ENCODE measurements around the gene SLIT3.

The SLIT3 gene

DNA sequence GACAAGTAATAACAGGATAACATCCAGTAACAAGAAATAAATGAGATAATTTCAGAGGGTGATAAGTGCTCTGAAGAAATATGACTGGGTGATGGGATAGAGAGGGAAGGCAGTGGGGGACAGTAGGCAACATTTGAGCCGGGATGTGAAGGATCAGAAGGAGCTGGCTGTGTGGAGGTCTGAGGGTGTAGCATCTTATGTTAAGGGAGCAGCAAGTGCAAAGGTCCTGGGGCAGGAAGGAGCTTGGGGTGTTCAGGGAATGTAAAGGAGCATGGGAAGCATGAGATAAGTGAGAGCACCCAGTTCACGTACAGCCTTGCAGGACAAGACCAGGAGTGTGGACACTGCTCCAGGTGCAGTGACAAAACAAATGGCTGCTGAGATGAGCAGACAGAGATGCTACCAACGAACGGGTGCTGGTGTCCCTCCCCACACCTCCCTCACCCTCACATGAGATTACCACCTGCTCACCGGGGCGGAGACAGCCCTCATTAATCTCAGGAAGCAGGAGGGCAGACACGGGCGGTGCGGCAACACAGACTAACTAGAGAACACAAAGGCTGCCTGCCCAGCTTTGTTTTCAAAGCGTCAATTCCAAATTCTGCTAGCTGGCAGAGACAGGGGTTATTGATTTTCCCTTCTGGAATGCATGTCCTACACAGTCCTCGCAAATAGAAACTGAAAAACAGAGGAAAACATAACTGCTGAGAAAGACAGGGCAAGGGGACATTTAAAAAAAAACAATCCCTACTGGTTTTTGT is 423.6 kb downstream of the SLIT3 start:
- DNase-seq: peak; percentile 77

DNA sequence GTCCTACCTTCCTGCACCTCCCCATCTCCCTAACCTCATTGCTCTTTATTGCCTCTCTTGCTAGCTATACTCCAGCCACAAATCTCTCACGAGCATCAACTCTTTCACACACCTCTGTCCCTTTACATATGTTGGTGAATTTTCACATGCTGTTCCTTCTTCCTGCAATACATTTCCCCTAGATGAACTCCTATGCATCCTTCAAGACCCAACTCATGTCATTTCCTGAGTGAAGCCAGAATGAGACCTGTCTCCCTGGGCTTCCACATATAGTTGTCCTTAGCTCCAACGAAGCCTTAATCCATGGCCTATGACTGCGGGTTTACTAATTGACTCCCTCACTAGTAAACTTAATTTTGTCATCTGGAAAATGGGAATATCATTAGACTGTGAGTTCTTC is 424.5 kb downstream of the SLIT3 start:
- no peak for DNase-seq

- DNase-seq: no peak
Measured at GRCh38 chr5:168875832-168876231, 425.1 kb downstream of the SLIT3 start.

GRCh38 chr5:168874713-168875380 is 426.1 kb downstream of the SLIT3 start:
- peak; percentile 24 for DNase-seq

GRCh38 chr5:168872246-168872645 is 428.7 kb downstream of the SLIT3 start:
- DNase-seq: no peak

GRCh38 chr5:168870910-168871309 is 430.0 kb downstream of the SLIT3 start:
- DNase-seq: no peak

DNA sequence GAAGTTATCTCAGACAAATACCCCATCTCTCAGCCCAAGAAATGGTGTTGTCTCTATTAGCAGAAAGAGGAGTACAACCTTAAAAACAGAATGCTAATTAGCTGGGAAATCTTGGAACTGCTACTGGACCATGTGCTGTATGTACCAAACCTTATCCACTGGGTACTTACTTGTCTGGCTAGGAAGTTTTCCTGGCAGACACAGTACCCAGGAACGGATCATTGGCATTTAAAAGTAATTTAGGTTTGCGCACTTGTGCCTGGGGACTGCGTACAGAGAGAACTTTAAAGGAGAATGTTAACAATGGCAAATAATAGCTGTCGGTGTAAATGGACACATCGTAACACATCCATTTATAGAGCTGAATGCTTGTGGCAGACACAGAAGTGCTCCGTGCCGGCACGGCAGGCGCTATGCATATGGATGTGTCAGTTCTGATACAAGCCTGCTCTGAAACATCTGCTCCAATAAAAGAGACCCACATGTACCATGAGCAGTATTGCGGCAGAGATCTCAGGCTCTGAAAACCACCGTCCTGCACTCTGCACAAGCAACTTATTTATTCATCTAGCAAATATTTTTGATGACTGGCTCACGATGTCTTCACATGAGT is 431.2 kb downstream of the SLIT3 start:
- no peak for DNase-seq

- DNase-seq: no peak
Measured at GRCh38 chr5:168867241-168867640, 433.7 kb downstream of the SLIT3 start.

DNA sequence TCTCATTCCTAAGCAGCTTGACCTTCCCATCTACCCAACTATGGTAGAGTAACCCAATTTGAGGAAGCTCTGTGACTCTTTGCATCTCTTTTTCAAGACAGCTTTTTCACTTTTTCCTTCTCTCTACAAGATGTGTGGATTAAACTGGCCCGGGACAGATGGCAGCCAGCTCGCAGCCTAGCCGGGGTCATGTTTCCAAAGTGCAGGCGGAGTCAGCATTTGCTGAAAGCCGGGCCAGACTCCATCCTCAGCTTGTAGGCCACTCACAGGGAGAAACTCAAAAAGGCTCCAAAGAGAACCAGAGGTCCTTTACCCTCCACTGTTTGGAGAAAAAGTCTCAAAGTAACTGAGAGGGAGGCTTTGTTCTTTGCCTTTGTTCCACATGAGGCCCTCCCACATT is 435.0 kb downstream of the SLIT3 start:
- DNase-seq: peak; percentile 54

- DNase-seq: no peak
Measured at GRCh38 chr5:168863021-168863420, 437.9 kb downstream of the SLIT3 start.

GRCh38 chr5:168860503-168860902 is 440.4 kb downstream of the SLIT3 start:
- DNase-seq: no peak

GRCh38 chr5:168860081-168860480 is 440.9 kb downstream of the SLIT3 start:
- DNase-seq: no peak

DNA sequence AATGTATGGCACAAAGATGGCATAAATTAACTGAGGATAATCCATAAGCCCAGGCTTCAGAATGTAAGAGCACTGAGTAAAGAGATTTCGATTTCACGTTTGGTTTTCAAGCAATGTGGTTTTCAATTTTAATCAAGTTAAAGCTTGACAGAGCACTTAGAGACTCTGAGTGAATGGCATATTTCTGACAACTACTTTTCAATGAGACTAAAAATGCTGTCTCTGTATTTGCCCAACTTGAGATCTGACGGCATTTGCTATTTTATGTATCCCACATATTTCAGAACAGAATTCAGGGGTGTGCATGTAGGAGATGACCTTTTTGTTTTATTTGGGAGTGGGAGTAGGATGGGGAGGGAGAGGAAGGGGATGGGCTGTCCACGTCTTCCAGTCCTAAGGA is 441.5 kb downstream of the SLIT3 start:
- no peak for DNase-seq

- DNase-seq: no peak
Measured at GRCh38 chr5:168858994-168859393, 441.9 kb downstream of the SLIT3 start.

- DNase-seq: no peak
Measured at GRCh38 chr5:168858371-168858770, 442.6 kb downstream of the SLIT3 start.

- DNase-seq: no peak
Measured at GRCh38 chr5:168853972-168854371, 447.0 kb downstream of the SLIT3 start.

DNA sequence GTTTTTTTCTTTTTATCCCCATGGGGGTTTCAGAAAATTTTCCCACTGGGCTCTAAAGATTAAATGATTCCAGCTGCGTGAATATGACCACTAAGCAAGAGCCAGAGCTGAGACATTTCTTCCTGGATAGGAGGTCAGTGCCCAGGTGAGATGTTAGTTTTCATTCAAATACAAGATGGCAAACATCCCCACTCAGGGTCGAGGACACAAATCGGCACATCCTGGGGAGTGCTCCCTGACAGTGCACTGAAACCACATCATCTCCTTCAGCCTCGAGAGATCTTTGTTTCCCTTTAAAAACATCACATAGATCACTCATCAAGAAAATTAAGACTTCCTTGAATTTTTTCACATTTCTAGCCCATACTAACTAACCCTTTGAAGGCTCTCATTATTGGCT is 448.6 kb downstream of the SLIT3 start:
- no peak for DNase-seq

DNA sequence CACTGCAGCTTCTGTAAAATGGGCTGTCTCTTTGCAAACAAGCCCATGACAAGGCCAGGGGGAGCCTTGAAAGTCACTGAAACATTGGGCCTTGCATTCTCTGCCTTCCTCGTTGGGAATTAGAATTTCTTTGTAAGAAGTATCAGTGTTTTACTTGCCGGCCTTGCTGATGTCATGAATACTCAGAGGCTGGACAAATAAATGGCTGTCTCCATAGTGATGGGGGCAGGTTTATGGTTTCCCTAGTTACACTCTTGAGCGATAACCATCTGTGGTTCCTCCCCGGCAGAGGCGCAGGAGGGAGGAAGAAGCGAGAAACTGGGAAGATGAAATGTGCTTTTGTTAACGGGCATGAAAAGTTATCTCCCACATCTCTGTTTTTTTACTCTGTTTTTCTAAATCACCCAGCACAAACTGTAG is 449.0 kb downstream of the SLIT3 start:
- peak; percentile 67 for DNase-seq

GRCh38 chr5:168850683-168851082 is 450.3 kb downstream of the SLIT3 start:
- no peak for DNase-seq

DNA sequence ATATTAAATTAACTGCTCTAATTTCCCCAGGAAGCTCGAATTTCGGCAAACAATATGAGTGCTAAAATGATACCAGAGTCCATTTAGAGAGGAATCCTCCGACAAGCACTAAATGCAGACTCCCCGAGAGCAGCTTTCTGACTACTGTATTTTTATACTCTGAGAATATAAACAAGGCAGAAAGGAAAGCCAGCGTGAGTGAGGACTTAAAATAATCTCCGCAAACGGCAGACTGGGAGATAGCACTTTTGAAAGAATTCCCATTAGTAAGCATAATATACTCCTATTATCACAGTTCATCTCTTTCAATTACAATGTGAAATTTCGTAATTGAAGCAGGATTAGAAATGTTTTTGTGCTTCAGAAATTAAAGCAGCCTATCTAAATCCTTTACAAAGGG is 452.4 kb downstream of the SLIT3 start:
- no peak for DNase-seq

DNA sequence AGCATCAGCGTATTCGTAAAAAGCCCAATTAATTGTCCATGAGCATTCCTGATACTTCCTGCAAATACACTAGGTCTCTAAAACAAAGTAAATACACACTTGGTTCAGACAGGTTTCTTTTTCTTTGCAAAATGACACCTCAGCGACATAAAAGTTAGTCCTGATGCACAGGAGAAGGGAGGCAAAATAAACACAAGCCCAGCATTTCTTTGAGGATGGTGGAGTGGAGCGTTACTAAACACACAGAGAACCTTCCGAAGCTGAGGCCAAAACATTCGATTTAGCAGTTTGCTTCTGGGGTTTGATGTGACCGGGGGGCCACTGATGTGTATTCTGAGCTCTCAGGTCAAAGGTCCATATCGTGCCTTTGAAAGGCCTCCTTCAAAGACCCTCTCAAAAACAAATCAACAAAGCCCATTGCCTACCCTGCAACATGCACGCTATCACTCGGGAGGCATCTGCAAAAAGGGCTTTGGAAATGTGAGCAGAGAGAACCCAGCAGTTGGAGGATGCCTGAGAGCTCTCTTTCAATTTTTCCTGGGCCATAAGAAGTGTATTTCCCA is 453.3 kb downstream of the SLIT3 start:
- no peak for DNase-seq

- DNase-seq: no peak
Measured at GRCh38 chr5:168844922-168845296, 456.0 kb downstream of the SLIT3 start.

DNA sequence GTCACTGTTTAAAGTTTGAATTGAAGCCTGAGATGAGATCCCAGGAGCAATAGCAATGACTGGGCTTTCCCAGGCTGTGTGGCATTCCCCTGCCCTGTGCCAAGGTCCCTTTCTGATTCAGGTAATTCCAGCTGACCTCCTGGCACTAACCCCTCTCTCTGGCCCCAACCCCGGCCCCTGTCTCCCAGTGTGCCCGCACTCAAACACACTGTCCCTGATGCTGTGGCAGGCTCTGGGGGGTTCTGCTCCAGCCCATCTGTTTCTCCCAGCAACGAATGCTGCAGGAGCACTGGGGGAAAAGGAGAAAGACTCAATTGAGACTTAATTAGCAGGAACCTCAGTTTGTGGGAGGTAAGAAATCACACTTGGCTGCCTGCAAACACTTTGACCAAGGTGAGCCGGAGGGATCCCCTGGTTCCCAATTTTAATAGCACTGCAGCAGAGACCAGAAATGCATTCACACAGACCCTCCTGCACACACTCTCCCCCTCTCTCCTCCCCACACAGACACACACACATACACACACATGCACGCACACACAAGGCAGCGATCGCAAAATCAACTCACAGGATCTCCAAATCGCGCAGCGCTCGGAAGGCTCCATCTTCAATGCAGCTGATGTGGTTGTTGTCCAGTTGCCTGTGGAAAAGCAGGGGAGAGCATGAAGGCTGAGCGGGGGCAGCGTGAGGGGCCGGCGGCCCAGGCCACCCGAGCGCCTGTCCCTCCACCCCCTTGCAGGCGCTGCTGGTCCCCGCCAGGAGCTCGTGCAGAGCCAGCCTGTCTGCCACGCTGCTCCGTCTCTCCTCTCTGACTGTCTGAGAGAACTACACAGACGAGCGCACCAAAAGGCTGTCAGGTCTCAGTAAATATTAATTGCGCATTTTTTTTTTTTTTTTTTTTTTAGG is 456.7 kb downstream of the SLIT3 start:
- DNase-seq: peak; percentile 71
